Measurements from ENCODE around the gene GRIK5.
A peak's percentile ranks its signal among the peaks of the same experiment; 100 is the strongest.
"Not testable (repeated sequence)": the region's sequence is repeated elsewhere in the genome, so short reads cannot be mapped to it uniquely, and the experiment has no call there.

The GRIK5 gene

DNA sequence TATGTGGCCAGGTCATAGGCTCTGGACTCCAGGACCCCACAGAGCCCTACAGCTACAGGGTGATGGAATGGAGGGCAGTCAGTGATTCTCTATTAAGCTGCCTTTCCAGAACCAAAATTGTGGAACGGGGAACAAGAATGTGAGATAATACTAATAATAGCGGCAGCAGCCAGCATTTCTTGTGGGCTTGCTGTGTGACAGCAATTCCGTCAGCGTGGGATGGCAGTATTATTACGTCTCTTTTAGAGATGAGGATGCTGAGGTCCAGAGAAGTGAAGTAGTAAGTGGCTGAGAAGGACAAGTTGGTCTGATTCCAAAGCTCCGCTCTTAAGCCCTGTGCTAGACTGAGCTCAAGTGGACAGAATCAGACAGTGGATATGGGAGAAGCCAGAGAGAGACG, 24.4 kb downstream of the GRIK5 start:
- DNase-seq = no peak

DNA sequence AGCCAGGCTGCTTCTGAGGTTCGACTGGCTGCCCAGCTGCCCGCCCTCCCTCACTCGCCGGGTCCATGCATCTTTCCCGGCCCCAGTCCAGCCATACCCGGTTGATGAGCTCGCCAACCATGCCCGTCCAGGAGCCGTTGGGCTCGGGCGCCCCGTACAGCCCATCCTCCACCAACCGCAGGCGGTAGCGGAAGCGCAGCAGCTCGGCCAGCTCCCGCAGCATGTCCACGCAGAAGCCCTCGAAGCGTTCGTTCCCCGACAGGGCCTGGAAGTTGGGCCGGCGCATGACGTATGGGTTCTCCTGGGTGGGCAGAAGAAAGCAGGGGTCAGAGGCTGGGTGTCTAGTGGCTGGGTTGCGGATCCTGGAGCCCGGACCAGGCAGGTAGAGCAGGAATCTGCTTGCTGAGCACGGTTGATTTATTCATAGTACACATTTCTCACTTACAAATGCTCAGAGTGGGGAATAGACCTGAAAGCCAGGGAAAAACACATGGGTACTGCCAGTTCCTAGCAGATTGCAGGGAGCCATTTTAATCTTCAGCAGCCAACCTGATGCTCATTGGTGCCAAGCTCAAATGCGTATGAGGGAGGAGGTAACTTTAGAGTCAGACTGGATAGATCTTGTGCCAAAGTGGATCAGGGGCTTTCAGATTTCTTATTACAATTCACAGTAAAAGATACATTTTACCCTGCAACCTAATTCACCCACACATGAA, 27.4 kb downstream of the GRIK5 start:
- DNase-seq = no peak

DNA sequence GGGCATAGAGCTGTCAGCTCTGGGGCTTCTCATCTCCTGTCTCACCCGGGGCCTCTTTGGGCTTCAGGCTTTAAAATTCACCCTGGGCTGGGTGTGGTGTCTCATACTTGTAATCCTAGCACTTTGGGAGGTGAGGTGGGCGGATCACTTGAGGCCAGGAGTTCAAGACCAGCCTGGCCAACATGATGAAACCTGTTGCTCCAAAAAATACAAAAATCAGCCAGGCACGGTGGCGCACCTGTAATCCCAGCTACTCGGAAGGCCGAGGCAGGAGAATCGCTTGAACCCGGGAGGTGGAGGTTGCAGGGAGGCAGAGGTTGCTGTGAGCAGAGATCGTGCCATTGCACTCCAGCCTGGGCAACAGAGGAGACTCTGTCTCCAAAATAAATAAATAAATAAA, 29.5 kb downstream of the GRIK5 start:
- DNase-seq = not testable (repeated sequence)

DNA sequence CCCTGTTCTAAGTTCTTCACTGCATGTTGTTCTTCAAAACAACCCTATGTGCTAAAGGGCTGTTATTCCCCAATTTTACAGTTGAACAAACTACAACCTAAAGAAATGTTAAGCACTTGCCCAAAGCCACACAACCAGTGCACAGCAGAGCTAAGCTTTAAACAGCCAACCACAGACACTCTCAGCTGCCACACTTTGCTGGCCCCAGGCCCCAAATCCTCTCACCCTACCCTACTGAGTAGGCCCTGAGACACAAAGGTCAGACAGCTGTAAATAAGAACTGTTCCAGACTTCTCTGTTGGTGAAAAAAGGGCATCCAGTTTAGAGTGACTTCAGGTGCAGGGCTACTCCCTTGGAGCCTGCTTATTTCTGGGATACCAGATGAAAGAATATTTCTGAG, 30.0 kb downstream of the GRIK5 start:
- no peak for DNase-seq

DNA sequence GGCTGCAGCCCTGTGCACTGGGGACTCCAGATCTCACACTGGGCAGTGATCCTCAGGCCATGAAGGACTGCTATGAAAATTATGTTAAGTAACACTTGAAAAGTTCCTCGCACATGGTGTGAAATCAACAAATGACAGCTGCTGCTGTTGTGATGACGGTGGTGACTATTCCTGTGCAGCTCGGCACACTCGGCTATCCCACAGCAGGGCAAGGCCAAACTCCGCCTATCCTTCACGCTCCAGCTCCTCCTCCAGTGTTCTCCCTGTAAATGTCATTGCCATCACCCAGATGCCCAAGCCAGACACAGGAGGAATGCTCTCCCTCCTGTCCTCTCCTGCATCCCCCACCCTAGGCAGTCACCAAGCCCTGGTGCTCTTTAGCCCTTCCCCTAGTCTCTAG, 31.3 kb downstream of the GRIK5 start:
- DNase-seq = no peak

DNA sequence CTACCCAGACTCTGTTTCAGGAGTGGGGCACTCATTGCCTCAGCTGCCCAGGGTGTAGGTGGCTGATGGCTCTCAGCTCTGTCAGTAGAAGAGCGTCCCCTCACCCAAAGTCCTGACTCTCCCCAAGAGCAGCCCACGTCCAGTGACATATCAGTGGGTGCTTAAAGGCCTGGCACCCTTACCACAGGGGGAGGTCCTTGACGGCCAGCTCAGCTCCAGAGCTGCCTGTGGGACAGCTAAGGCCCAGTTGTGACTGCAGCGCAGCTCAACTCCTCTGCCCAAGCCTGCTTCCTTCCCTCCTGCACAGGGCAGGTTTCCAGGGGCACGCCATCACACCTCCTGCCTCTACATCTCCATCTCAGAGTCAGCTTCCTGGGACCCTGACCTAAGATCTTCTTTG, 32.4 kb downstream of the GRIK5 start:
- DNase-seq = no peak

GRCh38 chr19:42034640-42035391, 35.2 kb downstream of the GRIK5 start:
- DNase-seq = peak; percentile 52

- peak; percentile 21 for DNase-seq
These were observed 36.6 kb downstream of the GRIK5 start for GRCh38 chr19:42033413-42033812.

- DNase-seq = peak; percentile 37
These were observed 37.6 kb downstream of the GRIK5 start for GRCh38 chr19:42032431-42032830.

- DNase-seq = peak; percentile 37
These were observed 39.2 kb downstream of the GRIK5 start for GRCh38 chr19:42030645-42031440.

DNA sequence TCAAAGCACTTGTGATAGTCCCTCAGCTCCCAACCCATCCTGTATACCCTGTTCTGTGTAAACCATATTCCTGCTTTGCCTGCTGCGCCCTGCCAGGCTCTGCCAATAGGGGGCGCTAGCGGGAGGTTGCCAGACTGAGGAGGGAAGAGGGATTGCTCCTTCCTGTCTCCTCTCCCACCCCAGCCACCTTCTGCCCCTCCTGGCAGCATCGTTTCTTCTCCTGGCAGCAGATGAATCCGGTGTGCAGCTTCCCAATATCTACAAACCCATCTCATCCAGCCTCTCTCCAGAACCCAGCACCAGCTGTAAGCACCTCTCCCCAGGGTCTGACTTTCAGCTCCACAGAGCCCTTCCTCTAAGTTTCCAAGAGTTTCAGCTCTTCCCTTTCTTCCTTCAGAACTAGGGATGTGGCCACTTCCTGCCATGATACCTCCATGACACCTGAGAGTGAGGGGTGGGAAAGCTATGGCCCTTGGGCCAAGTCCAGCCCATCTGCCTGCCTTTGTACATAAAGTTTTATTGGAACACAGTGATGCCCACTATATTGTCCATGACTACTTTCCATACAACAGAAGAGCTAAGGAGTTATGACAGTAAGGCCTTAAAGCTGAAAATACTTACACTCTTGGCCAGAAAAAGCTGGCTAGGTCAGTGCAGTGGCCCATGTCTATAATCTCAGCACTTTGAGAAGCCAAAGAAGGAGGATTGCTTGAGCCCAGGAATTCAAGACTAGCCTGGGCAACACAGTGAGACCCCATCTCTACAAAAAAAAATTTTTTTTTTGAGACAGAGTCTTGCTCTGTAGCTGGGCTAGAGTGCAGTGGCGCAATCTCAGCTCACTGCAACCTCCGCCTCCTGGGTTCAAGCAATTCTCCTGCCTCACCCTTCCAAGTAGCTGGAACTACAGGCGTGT, 41.4 kb downstream of the GRIK5 start:
- DNase-seq = no peak

GRCh38 chr19:42024622-42025111, 45.3 kb downstream of the GRIK5 start:
- DNase-seq = peak; percentile 64

GRCh38 chr19:42023943-42024260, 46.1 kb downstream of the GRIK5 start:
- DNase-seq = no peak

DNA sequence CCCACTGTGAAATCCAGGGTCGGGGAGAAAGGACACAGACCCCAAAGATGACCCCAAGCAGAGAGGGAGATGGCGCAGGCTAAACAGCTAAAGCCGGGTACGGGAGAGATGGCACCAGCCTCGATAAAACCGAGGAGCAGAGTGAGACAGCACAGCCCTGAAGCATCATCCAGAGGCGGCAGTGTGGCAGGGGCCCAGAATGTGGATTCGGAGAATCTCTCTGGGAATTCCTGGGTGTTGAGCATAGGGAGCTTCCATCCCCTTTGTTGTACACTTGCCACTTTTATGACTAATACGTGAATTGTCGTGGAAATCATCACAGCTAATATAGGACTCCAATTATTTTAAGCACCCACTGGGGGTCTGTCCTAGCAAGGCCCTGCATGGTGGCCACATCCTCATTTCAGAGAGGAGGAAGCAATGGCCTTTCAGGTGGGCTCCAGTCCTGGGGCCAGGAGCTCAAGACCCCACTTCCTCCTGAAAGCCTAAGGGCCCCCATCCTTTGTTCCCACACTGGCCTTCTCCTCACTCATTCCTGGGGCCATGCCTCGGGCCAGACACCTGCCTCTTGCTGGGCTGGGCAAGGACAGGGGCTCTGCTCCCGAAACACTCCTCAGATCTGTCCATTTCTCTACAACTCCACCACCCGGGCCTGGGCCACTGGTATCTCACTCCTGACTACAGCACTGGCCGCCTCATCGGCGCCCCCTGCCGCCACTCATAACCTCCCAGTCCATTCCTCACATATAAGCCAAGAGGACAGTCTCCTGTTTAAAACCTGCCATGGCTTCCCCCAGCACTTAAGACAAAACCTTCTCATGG, 46.7 kb downstream of the GRIK5 start:
- DNase-seq = no peak

DNA sequence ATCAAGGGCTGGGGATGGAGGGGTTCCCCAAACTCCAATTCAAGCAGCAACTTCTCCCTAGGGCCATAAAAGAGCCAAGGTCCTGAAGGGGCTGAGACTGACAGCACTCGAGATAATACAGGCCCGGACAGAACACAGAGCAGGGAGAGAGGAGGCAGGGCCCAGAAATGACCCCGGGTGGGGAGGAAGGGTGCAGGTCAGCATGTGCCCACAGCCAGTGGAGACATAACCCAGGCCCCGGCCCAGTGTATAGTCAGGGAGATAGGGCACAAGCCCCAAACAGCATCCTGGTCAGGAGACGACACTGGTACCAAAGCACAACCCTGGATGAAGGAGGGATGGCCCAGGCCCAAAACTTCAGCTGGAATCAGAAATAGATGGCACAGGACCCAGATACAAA, 47.4 kb downstream of the GRIK5 start:
- no peak for DNase-seq

DNA sequence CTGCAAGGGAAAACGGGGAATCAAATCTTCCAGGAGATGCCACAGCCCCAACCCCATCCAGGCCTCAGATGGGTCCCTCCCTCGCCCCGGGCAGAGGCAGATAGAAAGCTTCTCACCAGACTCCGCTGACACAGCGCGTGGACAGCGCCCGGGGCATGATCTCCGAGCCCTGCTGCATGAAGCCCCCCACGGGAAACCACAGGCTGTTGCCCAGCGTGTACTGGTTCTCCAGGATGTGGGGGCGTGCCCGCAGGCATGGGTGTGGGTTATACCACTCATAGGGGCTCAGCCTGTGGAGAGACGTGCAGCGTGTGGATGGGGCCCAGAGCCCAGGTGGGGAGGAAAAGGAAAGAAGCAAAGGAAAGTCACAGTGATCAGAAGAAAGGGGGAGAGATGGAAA, 48.8 kb downstream of the GRIK5 start:
- no peak for DNase-seq

- no peak for DNase-seq
These were observed 51.4 kb downstream of the GRIK5 start for GRCh38 chr19:42018503-42019193.

- no peak for DNase-seq
These were observed 53.0 kb downstream of the GRIK5 start for GRCh38 chr19:42017040-42017439.

GRCh38 chr19:42012747-42013146, 57.3 kb downstream of the GRIK5 start:
- DNase-seq = not testable (repeated sequence)

- DNase-seq = peak; percentile 2
These were observed 59.5 kb downstream of the GRIK5 start for GRCh38 chr19:42010245-42011126.
